Stimulated activated CD4-positive, alpha-beta T cell treated with anti-CD3 and anti-CD28 coated beads, Interleukin-4, amount 100 ng/mL, for 4 hours (primary cell): Measurements from ENCODE around the gene FBLN5.
"Not testable (repeated sequence)": the region's sequence is repeated elsewhere in the genome, so short reads cannot be mapped to it uniquely, and the experiment has no call there.

Source experiments
- DNase-seq, 2 experiments: peaks; one replicate each; pipeline ENCODE4 v3.0.0-alpha.2; 2020

FBLN5 gene

GRCh38 chr14:91882776-91883175, 64.7 kb downstream of the FBLN5 start:
- no peak for DNase-seq

- DNase-seq: no peak
These were observed 65.1 kb downstream of the FBLN5 start for GRCh38 chr14:91882369-91882768.

- no peak for DNase-seq
These were observed 68.3 kb downstream of the FBLN5 start for GRCh38 chr14:91879196-91879595.

GRCh38 chr14:91878274-91878673, 69.2 kb downstream of the FBLN5 start:
- no peak for DNase-seq

GRCh38 chr14:91877376-91877915, 70.0 kb downstream of the FBLN5 start:
- no peak for DNase-seq

- DNase-seq: no peak
These were observed 71.0 kb downstream of the FBLN5 start for GRCh38 chr14:91876492-91876891.

- DNase-seq: no peak
These were observed 71.8 kb downstream of the FBLN5 start for GRCh38 chr14:91875525-91876286.

GRCh38 chr14:91873471-91874415, 73.8 kb downstream of the FBLN5 start:
- peak; percentile 20 to 60 for DNase-seq

- DNase-seq: peak in 1 of 2 experiments; percentile 21
These were observed 74.7 kb downstream of the FBLN5 start for GRCh38 chr14:91872517-91873470.

GRCh38 chr14:91872011-91872501, 75.4 kb downstream of the FBLN5 start:
- DNase-seq: peak; percentile 35 to 54

- not testable (repeated sequence) for DNase-seq
These were observed 76.1 kb downstream of the FBLN5 start for GRCh38 chr14:91871401-91871800.

- DNase-seq: no peak
These were observed 76.6 kb downstream of the FBLN5 start for GRCh38 chr14:91870890-91871289.

GRCh38 chr14:91870001-91870400, 77.5 kb downstream of the FBLN5 start:
- peak; percentile 30 to 71 for DNase-seq

- no peak for DNase-seq
These were observed 77.9 kb downstream of the FBLN5 start for GRCh38 chr14:91869556-91869955.

GRCh38 chr14:91867316-91867988, 80.0 kb downstream of the FBLN5 start, which contains the start of gene TC2N:
Gene TC2N, minus strand, starts transcription at chr14:91867536. Its CDS starts 53,767 bp downstream, at chr14:91813769.
- peak in 1 of 2 experiments; percentile 27 for DNase-seq

- no peak for DNase-seq
These were observed 80.8 kb downstream of the FBLN5 start for GRCh38 chr14:91866511-91867295.

GRCh38 chr14:91866061-91866460, 81.4 kb downstream of the FBLN5 start:
- DNase-seq: no peak

GRCh38 chr14:91862417-91862816, 85.1 kb downstream of the FBLN5 start:
- no peak for DNase-seq

GRCh38 chr14:91861091-91861490, 86.4 kb downstream of the FBLN5 start:
- no peak for DNase-seq

- no peak for DNase-seq
These were observed 87.3 kb downstream of the FBLN5 start for GRCh38 chr14:91860238-91860637.
